GM13976 (cell line): ENCODE measurements around the gene SGSH.

ENCODE experiments used
- DNase-seq: peaks from one replicate; pipeline ENCODE4 v3.0.0; 2012; ENCODE audit warnings: low spot score
- CTCF ChIP-seq: IDR thresholded peaks from 2 replicates; pipeline ENCODE4 v1.5.1; 2012; ENCODE audit warnings: borderline replicate concordance, mild to moderate bottlenecking; ENCODE audit not compliant: insufficient read depth; ENCODE audit errors: extremely low read depth, missing control alignments, control extremely low read depth
- in situ Hi-C: fragments of 300-500 bp; cut with MboI; formaldehyde crosslinking; loops from one replicate; pipeline ENCODE4 v1.12.0; 2022; ENCODE audit warnings: low sequenced_read_pairs, mixed read lengths, inconsistent platforms; ENCODE audit not compliant: unreplicated experiment

The SGSH gene

GRCh38 chr17:80187515-80187941 lies 32.6 kb downstream of the SGSH start:
- no peak for DNase-seq
- in situ Hi-C loops = no loop called here
- no peak for TF ChIP-seq CTCF

GRCh38 chr17:80187090-80187489 lies 33.0 kb downstream of the SGSH start:
- DNase-seq = no peak
- TF ChIP-seq CTCF = no peak
- in situ Hi-C loops = no loop called here

GRCh38 chr17:80185968-80186367 lies 34.2 kb downstream of the SGSH start:
- in situ Hi-C loops = no loop called here
- DNase-seq = no peak
- no peak for TF ChIP-seq CTCF

GRCh38 chr17:80184423-80184714 lies 35.8 kb downstream of the SGSH start:
- no peak for DNase-seq
- in situ Hi-C loops = no loop called here

GRCh38 chr17:80183581-80184422 lies 36.3 kb downstream of the SGSH start:
- no peak for TF ChIP-seq CTCF
- in situ Hi-C loops = no loop called here
- DNase-seq = no peak

More at GRCh38 chr17:80184423-80184714, 35.8 kb downstream of the SGSH start:
- no peak for TF ChIP-seq CTCF

- in situ Hi-C loops = no loop called here
- TF ChIP-seq CTCF = no peak
- no peak for DNase-seq
Observed at GRCh38 chr17:80182845-80183223, 37.3 kb downstream of the SGSH start.
